Measurements from ENCODE around the gene RNASEL.
"Not testable (repeated sequence)": the region's sequence is repeated elsewhere in the genome, so short reads cannot be mapped to it uniquely, and the experiment has no call there.

The RNASEL gene, protein sequence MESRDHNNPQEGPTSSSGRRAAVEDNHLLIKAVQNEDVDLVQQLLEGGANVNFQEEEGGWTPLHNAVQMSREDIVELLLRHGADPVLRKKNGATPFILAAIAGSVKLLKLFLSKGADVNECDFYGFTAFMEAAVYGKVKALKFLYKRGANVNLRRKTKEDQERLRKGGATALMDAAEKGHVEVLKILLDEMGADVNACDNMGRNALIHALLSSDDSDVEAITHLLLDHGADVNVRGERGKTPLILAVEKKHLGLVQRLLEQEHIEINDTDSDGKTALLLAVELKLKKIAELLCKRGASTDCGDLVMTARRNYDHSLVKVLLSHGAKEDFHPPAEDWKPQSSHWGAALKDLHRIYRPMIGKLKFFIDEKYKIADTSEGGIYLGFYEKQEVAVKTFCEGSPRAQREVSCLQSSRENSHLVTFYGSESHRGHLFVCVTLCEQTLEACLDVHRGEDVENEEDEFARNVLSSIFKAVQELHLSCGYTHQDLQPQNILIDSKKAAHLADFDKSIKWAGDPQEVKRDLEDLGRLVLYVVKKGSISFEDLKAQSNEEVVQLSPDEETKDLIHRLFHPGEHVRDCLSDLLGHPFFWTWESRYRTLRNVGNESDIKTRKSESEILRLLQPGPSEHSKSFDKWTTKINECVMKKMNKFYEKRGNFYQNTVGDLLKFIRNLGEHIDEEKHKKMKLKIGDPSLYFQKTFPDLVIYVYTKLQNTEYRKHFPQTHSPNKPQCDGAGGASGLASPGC
- 8.1 to 48.9 (median 15.6) reads per million in 9 experiments for total RNA-seq

DNA sequence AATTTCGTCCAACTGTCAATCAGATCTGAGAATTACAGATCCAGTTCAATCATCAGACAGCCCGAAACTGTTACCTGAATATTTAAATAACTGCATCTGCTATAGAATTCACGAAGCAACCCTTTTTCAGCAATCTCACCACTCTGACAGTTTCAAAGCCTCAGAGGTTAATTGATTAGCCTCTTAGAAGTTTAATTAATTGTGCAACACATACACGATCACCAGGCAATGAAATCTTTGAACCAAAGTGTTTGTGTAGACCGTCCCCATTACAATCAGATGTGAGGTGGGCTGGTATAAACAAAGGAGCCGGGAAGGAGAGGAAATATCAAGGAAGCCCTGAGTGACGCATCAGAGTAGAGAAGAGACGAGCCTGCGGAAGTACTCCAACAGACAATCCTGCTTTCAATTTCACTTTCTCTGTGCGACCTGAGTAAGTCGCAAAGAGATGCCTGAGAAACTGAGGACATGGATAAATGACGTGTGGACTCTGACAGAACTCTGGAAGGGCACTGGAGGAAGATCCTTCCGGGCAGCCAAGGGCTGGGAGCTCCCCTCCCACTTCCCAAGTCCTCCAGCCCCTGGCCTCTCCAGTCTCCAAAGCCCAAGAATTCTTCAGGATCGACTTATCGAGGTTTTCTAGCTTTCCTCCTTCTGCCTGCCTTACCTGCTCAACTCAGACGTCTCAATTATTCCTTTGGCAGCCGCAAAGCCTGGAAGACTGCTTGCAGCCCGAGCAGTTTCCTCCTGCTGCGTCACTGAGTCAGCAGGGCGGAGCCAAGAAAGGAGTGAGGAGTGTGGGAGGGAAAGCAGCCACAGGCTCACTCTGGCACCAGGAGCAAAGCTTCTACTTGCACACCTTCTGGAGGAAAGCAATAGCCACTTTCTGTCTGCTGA, at the start of gene RNASEL:
Gene RNASEL, minus strand, starts transcription at position 757 of the 897 bp plus-strand sequence. CDS start 2,450 bp downstream, outside the sequence.
- Mint-ChIP-seq H3K4me1 (ENCODE audit: low read depth in 2 of 2) (peaks cover 45 to 46% of the 10 kb centered on the region in 2 donors), H3K9me3 (no peaks in the 10 kb centered on the region), H3K4me3 (peak within 1 kb of the TSS; percentile 98 to 100), H3K27me3 (peaks cover 0 to 9% of the 10 kb centered on the region in 2 donors), H3K27ac (peak within 1 kb of the TSS; percentile 99 to 100), H3K36me3 (ENCODE audit: insufficient read depth) (peaks cover 21% of the 10 kb centered on the region)
- DNase-seq (peak in 2 of 3 experiments; percentile 29 to 49), ATAC-seq (replicated peaks) (peak; percentile 88)

DNA sequence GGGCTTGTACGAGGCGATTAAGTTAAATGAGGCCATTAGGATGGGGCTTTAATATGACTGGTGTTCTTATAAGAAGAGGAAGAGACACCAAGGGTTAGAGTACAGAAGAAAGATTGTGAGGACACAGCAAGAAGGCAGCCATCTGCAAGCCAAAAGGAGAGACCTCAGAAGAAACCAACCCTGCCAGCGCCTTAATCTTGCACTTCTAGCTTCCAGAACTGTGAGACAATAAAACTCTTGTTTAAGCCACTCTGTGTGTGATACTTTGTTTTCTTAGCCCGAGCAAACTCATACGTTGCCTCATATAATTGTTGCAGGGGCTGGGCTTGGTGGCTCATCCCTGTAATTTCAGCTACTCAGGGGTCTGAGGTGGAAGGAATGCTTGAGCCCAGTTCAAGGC, 48.7 kb upstream of the RNASEL start:
- Mint-ChIP-seq H3K27ac (no peak overlapping the region), H3K27me3 (peaks cover 26 to 60% of the 10 kb centered on the region in 2 donors), H3K4me1 (ENCODE audit: low read depth in 2 of 2) (no peaks in the 10 kb centered on the region), H3K4me3 (no peak overlapping the region), H3K36me3 (ENCODE audit: insufficient read depth) (no peaks in the 10 kb centered on the region), H3K9me3 (no peaks in the 10 kb centered on the region)
- ATAC-seq (replicated peaks): no peak
- no peak for DNase-seq

DNA sequence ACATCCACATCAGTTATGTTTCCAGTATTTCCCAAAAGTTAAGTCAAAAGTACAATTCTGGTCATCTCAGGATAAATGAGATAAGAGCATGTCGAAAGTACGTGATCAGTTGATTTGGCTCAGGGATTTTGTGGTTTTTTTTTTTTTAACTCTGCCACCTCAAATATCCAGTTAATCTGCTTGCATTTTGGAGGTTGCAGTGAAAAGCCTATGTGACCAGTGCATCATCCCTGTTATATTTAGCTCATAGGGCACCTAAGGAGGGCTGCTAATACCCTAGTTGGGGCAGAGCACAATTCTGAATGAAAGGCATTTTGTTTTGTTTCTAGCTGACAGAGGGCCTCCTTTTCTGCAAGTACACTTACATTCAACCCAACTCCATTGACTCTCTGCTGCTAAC, 46.8 kb upstream of the RNASEL start:
- H3K27me3 Mint-ChIP-seq: peaks cover 26 to 70% of the 10 kb centered on the region in 2 donors
- H3K27ac Mint-ChIP-seq: no peak overlapping the region
- peaks cover 0 to 4% of the 10 kb centered on the region in 2 donors for H3K4me1 Mint-ChIP-seq (ENCODE audit: low read depth in 2 of 2)
- H3K9me3 Mint-ChIP-seq: no peaks in the 10 kb centered on the region
- ATAC-seq (replicated peaks) (no peak), DNase-seq (no peak)
- H3K36me3 Mint-ChIP-seq (ENCODE audit: insufficient read depth): peaks cover under 1% of the 10 kb centered on the region
- no peak overlapping the region for H3K4me3 Mint-ChIP-seq

DNA sequence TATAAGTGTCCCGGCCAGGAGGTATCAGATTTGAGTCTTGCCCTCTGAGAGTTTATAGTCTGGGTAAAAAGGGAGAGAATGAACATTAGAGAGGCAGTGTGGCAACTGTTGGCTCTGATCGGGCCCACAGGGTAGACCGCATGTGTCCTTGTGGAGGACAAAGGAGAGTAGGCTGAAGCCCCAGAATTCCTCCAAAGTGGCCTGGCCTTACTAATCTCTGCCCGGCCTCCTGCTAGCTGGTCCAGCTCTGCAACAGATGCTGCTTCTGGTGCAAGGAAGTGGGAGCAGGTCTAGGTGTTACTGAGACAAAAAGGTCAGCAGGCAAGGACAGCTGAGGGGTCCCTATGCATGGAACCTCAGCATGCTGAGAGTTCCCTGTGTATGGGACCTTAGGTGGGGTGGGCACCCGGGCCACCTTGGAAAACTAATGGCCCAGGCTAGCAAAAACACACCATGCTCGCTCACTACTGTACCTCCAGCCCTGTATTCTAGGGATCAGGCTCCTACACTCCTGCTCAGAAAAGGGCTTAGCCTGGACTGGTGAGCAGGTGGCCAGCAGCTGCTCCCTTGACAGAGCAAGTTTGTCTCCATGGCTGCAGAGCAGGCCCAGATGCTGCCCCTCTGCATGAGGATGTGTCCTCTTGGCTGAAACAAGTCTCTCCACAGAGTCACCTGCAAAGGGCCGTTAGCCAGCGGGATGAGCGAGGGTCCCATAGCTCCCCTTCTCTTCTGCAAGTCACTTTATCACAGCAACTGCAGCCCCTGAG, 45.4 kb upstream of the RNASEL start:
- ATAC-seq (replicated peaks) (no peak), DNase-seq (no peak)
- Mint-ChIP-seq H3K27me3 (peaks cover 26 to 74% of the 10 kb centered on the region in 2 donors), H3K36me3 (ENCODE audit: insufficient read depth) (peaks cover 7% of the 10 kb centered on the region), H3K9me3 (no peaks in the 10 kb centered on the region), H3K4me3 (no peak overlapping the region), H3K27ac (no peak overlapping the region), H3K4me1 (ENCODE audit: low read depth in 2 of 2) (peaks cover 10 to 14% of the 10 kb centered on the region in 2 donors)

DNA sequence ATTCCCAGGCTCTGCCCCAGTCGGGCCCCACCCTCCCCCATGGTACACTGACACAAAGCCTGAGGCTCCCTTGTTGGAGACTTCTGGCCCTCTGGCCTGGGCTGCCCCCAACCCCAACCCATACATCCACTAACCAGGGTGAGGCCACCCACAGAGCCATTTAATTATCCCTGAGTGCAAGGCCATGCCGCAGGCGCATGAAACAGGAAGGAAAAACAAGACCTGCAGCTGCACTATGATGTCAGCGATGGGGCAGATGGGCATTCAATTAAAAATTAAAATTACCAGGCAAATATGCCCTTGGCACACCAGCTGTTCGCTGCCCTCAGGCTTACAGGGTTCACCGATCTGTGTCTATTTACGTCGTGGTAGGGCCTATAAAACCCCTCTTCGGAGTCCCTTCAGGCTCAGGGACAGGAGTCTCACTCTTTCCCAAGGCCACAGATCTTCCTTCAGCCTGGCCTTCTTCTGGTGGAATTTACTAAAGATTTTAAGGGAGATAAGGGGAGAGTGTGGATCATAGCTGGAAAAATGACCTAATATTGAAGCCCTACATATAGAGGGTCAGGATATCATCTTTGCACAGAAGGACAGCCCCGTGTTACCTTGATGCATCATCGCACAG, 44.7 kb upstream of the RNASEL start:
- Mint-ChIP-seq H3K36me3 (ENCODE audit: insufficient read depth) (peaks cover 7% of the 10 kb centered on the region), H3K4me1 (ENCODE audit: low read depth in 2 of 2) (peaks cover 16 to 17% of the 10 kb centered on the region in 2 donors), H3K4me3 (no peak overlapping the region), H3K27ac (no peak overlapping the region), H3K9me3 (no peaks in the 10 kb centered on the region), H3K27me3 (peaks cover 26 to 81% of the 10 kb centered on the region in 2 donors)
- DNase-seq (no peak), ATAC-seq (replicated peaks) (no peak)

DNA sequence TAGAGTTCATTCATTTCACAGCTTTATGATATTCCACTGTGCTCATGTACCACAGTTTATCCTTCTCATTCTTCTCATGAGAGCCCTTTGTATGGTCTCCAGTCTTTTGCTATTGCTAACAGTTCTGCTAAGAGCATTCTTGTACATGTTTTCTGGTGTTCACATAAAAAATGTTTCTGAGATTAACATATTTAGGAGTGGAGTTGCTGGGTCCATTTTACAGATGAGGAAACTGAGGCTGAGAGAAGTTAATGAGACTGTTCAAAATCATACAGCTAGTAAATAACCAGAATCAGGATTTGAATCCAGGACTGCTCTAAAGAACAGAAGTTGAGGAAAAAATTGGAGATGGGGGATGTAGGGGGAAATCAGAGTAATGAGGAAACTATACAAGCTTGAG, 44.0 kb upstream of the RNASEL start:
- H3K4me1 Mint-ChIP-seq (ENCODE audit: low read depth in 2 of 2): peaks cover 16 to 17% of the 10 kb centered on the region in 2 donors
- H3K27ac Mint-ChIP-seq: no peak overlapping the region

DNA sequence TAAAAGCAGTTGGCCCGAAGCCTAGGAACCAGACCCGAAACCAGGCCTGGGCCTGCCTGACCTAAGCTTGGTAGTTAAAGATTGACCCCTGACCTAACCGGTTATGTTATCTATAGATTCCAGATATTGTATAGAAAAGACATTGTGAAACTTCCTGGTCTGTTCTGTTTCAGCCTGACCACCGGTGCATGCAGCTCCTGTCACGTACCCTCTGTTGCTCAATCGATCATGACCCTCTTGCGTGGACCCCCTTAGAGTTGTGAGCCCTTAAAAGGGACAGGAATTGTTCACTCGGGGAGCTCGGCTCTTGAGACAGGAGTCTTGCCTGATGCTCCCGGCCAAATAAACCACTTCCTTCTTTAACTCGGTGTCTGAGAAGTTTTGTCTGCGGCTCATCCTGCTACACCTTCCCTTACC, 43.4 kb upstream of the RNASEL start:
- H3K9me3 Mint-ChIP-seq; H3K36me3 Mint-ChIP-seq (ENCODE audit: insufficient read depth); ATAC-seq (replicated peaks); H3K27ac Mint-ChIP-seq; DNase-seq: not testable (repeated sequence)
- Mint-ChIP-seq H3K4me3 (peak overlapping the region; percentile 32 to 56), H3K27me3 (peaks cover 20 to 78% of the 10 kb centered on the region in 2 donors), H3K4me1 (ENCODE audit: low read depth in 2 of 2) (peaks cover 16 to 17% of the 10 kb centered on the region in 2 donors)

More for the DNA sequence above, 44.0 kb upstream of the RNASEL start:
- Mint-ChIP-seq H3K9me3 (no peaks in the 10 kb centered on the region), H3K4me3 (no peak overlapping the region), H3K36me3 (ENCODE audit: insufficient read depth) (peaks cover 7% of the 10 kb centered on the region), H3K27me3 (peaks cover 26 to 82% of the 10 kb centered on the region in 2 donors)
- ATAC-seq (replicated peaks) (no peak), DNase-seq (no peak)

DNA sequence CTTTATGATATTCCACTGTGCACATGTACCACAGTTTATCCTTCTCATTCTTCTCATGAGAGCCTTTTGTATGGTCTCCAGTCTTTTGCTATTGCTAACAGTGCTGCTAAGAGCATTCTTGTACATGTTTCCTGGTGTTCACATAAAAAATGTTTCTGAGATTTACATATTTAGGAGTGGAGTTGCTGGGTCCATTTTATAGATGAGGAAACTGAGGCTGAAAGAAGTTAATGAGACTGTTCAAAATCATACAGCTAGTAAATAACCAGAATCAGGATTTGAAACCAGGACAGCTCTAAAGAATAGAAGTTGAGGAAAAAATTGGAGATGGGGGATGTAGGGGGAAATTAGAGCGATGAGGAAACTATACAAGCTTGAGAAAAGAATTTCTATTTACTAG, 42.9 kb upstream of the RNASEL start:
- H3K4me1 Mint-ChIP-seq (ENCODE audit: low read depth in 2 of 2): peaks cover 16 to 17% of the 10 kb centered on the region in 2 donors
- no peak for ATAC-seq (replicated peaks)
- no peak overlapping the region for H3K27ac Mint-ChIP-seq
- peaks cover 7% of the 10 kb centered on the region for H3K36me3 Mint-ChIP-seq (ENCODE audit: insufficient read depth)
- no peak overlapping the region for H3K4me3 Mint-ChIP-seq
- peaks cover 16 to 78% of the 10 kb centered on the region in 2 donors for H3K27me3 Mint-ChIP-seq
- DNase-seq: no peak
- H3K9me3 Mint-ChIP-seq: no peaks in the 10 kb centered on the region

DNA sequence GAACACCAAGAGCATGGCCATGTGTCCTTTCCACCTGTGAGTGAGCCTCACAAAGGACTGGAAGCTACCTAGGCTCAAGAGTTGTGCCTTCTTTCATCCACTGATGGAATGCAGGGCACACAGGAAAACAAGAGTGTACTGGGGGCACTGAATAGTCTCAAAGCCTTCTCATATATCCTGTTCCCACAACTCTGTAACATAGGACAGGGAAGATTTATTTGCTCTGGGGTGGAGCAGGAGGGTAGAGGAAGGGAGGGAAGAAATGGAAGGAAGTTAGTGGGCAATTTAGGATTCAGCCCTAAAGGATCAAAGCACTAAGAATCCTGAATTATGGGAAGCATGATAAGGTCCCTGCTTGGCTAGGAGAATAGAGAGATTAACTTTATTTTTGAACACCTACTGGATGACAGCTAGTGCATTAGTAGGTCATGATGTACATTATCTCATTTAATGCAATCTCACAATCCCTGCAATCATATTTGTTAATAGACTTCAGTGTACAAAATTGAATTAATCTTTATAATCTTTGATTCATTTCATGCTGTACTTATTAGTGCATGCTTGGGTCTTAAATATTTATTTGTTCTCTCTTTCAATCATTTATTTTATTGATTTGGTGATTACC, 42.1 kb upstream of the RNASEL start:
- ATAC-seq (replicated peaks) (no peak), DNase-seq (no peak)
- no peak overlapping the region for H3K4me3 Mint-ChIP-seq
- no peak overlapping the region for H3K27ac Mint-ChIP-seq
- no peaks in the 10 kb centered on the region for H3K9me3 Mint-ChIP-seq
- H3K36me3 Mint-ChIP-seq (ENCODE audit: insufficient read depth): peaks cover 7% of the 10 kb centered on the region
- peaks cover 16 to 17% of the 10 kb centered on the region in 2 donors for H3K4me1 Mint-ChIP-seq (ENCODE audit: low read depth in 2 of 2)
- H3K27me3 Mint-ChIP-seq: peaks cover 16 to 78% of the 10 kb centered on the region in 2 donors

DNA sequence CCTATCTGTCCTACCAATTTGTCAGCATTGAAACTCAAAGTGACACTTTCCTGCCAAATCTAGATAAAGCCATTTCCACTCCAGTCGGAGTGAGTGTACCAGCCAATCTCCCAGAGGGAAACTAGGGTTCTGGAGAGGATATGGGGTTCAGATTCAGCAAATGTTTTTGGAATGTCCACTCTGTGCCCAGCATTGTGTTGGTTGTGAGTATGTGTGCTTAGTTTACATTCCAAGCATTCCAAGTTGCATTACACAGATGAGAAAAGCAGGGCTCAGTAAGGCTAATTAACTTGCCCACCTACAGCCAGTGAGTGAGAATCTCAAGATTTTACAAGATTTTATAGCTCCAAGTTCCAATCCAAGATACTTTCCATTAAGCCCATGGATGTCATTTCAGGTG, 41.5 kb upstream of the RNASEL start:
- H3K4me3 Mint-ChIP-seq: peak overlapping the region; percentile 2 to 34
- H3K9me3 Mint-ChIP-seq: no peaks in the 10 kb centered on the region
- DNase-seq (no peak), ATAC-seq (replicated peaks) (no peak)
- H3K27me3 Mint-ChIP-seq: peaks cover 12 to 72% of the 10 kb centered on the region in 2 donors
- H3K36me3 Mint-ChIP-seq (ENCODE audit: insufficient read depth): peaks cover 7% of the 10 kb centered on the region
- peaks cover 16 to 17% of the 10 kb centered on the region in 2 donors for H3K4me1 Mint-ChIP-seq (ENCODE audit: low read depth in 2 of 2)
- peak overlapping the region in 1 of 2 donors; percentile 77 for H3K27ac Mint-ChIP-seq

DNA sequence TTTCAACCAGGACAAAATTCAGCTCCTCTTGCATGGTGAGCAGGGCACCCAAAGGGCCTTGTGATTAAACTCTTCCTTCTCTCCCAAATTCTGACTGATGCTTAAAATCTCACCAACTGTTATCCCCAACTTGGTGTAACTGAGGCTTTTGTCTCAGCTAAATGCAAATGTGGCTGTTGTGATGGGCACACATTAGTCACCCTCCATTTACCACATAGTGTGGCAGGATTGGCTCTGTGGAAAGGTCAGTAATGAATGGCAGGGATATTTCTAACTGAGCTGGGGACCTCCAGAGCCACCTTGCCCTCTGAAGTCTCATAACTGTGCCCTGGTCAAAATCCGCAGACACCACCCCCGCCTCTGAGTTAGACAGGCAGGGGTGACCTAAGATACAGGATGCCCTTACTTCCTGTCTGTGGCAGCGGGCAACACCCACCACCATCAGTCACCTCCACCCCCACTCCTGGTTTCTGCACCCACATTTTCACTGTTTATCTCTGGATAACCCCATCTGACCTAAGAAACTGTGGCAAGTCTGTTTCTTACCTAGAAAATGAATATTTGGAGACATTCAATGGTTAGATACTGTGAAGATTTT, 40.5 kb upstream of the RNASEL start:
- DNase-seq: peak; percentile 53 to 59 (median 58)
- peaks cover 7% of the 10 kb centered on the region for H3K36me3 Mint-ChIP-seq (ENCODE audit: insufficient read depth)
- H3K27me3 Mint-ChIP-seq: peaks cover 8 to 62% of the 10 kb centered on the region in 2 donors
- peak; percentile 98 for ATAC-seq (replicated peaks)
- H3K4me3 Mint-ChIP-seq: peak overlapping the region; percentile 2 to 34
- peaks cover 16 to 17% of the 10 kb centered on the region in 2 donors for H3K4me1 Mint-ChIP-seq (ENCODE audit: low read depth in 2 of 2)
- H3K27ac Mint-ChIP-seq: peak overlapping the region; percentile 39 to 77
- no peaks in the 10 kb centered on the region for H3K9me3 Mint-ChIP-seq
